Measurements from ENCODE around the gene GPX3. TPM values are rescaled to one million over a fixed set of nuclear protein-coding genes. Genes with fewer than 3 reads are reported as not detected.

Gene GPX3, protein sequence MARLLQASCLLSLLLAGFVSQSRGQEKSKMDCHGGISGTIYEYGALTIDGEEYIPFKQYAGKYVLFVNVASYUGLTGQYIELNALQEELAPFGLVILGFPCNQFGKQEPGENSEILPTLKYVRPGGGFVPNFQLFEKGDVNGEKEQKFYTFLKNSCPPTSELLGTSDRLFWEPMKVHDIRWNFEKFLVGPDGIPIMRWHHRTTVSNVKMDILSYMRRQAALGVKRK
- total RNA-seq = not detected

DNA sequence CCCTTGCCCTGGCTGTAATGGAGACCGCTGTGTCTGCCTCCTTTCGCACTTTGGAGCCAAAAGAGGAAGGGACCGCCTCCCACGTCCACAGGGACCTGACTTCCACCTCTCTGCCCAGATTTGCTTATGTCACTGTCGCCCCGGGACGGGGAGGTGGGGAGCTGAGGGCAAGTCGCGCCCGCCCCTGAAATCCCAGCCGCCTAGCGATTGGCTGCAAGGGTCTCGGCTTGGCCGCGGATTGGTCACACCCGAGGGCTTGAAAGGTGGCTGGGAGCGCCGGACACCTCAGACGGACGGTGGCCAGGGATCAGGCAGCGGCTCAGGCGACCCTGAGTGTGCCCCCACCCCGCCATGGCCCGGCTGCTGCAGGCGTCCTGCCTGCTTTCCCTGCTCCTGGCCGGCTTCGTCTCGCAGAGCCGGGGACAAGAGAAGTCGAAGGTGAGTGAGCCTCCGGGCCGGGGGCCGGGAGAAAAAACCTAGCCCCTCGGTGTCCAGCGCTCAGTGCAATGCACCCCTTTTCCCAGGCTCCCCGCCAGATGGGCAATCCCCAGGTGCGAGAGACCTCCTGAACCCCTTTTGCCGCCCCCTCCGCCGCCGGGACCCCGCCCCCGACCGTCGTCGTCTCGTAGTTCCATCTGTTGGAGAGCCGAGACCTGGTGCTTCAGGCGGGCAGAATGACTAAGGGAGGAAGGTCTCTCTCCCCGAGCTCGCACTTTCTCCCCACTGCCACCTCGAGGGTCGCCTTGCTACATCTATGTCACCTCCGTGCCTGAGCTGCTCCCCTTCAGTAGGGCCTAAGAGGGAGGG is at the start of gene GPX3:
TSS of gene GPX3 (plus strand) at position 288 of the 807 bp plus-strand sequence. CDS start at position 352, 64 bp downstream.
- Mint-ChIP-seq H3K4me1 (ENCODE audit: low read depth in 2 of 2) (peaks cover 15 to 25% of the 10 kb centered on the region in 2 donors), H3K36me3 (no peaks in the 10 kb centered on the region), H3K27me3 (peaks cover 0 to 3% of the 10 kb centered on the region in 2 donors), H3K9me3 (no peaks in the 10 kb centered on the region), H3K4me3 (peak within 1 kb of the TSS; percentile 56), H3K27ac (peak within 1 kb of the TSS in 1 of 2 donors; percentile 39)
- DNase-seq (ENCODE audit: low spot score) = no peak
- ATAC-seq = peak; percentile 69 to 70

- Mint-ChIP-seq H3K4me1 (ENCODE audit: low read depth in 2 of 2) (no peaks in the 10 kb centered on the region), H3K9me3 (no peaks in the 10 kb centered on the region), H3K27ac (no peak overlapping the region), H3K4me3 (no peak overlapping the region), H3K27me3 (peaks cover 3 to 11% of the 10 kb centered on the region in 2 donors), H3K36me3 (peaks cover 5% of the 10 kb centered on the region)
- no peak for DNase-seq (ENCODE audit: low spot score)
- ATAC-seq = no peak
Measured at GRCh38 chr5:150978590-150978989, 41.8 kb upstream of the GPX3 start.

- no peak overlapping the region for H3K4me3 Mint-ChIP-seq
- no peaks in the 10 kb centered on the region for H3K36me3 Mint-ChIP-seq
- no peak overlapping the region for H3K27ac Mint-ChIP-seq
- no peaks in the 10 kb centered on the region for H3K9me3 Mint-ChIP-seq
- no peaks in the 10 kb centered on the region for H3K4me1 Mint-ChIP-seq (ENCODE audit: low read depth in 2 of 2)
- DNase-seq (ENCODE audit: low spot score) (no peak), ATAC-seq (no peak)
- peaks cover 5 to 18% of the 10 kb centered on the region in 2 donors for H3K27me3 Mint-ChIP-seq
Measured at GRCh38 chr5:150987746-150988145, 32.6 kb upstream of the GPX3 start.

GRCh38 chr5:150989695-150990094 is 30.7 kb upstream of the GPX3 start:
- H3K4me3 Mint-ChIP-seq = no peak overlapping the region
- DNase-seq (ENCODE audit: low spot score) (no peak), ATAC-seq (no peak)
- H3K9me3 Mint-ChIP-seq = no peaks in the 10 kb centered on the region
- H3K27me3 Mint-ChIP-seq = peaks cover 2 to 14% of the 10 kb centered on the region in 2 donors
- no peaks in the 10 kb centered on the region for H3K4me1 Mint-ChIP-seq (ENCODE audit: low read depth in 2 of 2)
- no peak overlapping the region for H3K27ac Mint-ChIP-seq
- H3K36me3 Mint-ChIP-seq = peaks cover 4% of the 10 kb centered on the region

DNA sequence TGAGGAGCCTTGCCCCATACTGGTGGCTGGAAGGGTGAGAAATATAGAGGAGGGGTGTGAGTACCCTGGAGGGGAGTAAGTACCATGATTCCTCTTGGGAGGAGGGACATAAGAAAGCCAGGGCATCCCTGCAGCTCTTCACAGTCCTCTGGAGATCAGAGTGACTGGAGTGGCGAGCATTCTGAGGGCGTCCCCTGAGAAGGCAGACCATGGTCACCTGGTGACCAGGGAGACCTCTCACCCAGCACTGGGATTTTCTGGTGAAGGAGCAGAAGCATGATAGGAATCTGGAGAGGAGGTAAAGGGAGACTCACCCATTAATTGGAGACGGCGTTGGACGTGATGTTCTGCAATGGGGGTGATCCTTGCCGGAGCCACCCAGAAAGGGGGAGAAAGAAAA is 27.7 kb upstream of the GPX3 start:
- no peak for DNase-seq (ENCODE audit: low spot score)
- ATAC-seq = no peak
- Mint-ChIP-seq H3K27me3 (peaks cover 5 to 14% of the 10 kb centered on the region in 2 donors), H3K27ac (no peak overlapping the region), H3K9me3 (no peaks in the 10 kb centered on the region), H3K4me3 (no peak overlapping the region), H3K4me1 (ENCODE audit: low read depth in 2 of 2) (no peaks in the 10 kb centered on the region), H3K36me3 (peaks cover 4% of the 10 kb centered on the region)

GRCh38 chr5:150993422-150993821 is 27.0 kb upstream of the GPX3 start:
- Mint-ChIP-seq H3K4me3 (no peak overlapping the region), H3K27ac (no peak overlapping the region), H3K9me3 (no peaks in the 10 kb centered on the region), H3K27me3 (peaks cover 6 to 14% of the 10 kb centered on the region in 2 donors), H3K4me1 (ENCODE audit: low read depth in 2 of 2) (no peaks in the 10 kb centered on the region), H3K36me3 (peaks cover 4% of the 10 kb centered on the region)
- ATAC-seq (no peak), DNase-seq (ENCODE audit: low spot score) (no peak)

GRCh38 chr5:150993826-150994412 is 26.5 kb upstream of the GPX3 start:
- H3K4me1 Mint-ChIP-seq (ENCODE audit: low read depth in 2 of 2) = no peaks in the 10 kb centered on the region
- H3K27me3 Mint-ChIP-seq = peaks cover 9 to 14% of the 10 kb centered on the region in 2 donors
- H3K36me3 Mint-ChIP-seq = peaks cover 4% of the 10 kb centered on the region
- no peak for DNase-seq (ENCODE audit: low spot score)
- H3K27ac Mint-ChIP-seq = no peak overlapping the region
- H3K9me3 Mint-ChIP-seq = no peaks in the 10 kb centered on the region
- no peak for ATAC-seq
- H3K4me3 Mint-ChIP-seq = no peak overlapping the region

DNA sequence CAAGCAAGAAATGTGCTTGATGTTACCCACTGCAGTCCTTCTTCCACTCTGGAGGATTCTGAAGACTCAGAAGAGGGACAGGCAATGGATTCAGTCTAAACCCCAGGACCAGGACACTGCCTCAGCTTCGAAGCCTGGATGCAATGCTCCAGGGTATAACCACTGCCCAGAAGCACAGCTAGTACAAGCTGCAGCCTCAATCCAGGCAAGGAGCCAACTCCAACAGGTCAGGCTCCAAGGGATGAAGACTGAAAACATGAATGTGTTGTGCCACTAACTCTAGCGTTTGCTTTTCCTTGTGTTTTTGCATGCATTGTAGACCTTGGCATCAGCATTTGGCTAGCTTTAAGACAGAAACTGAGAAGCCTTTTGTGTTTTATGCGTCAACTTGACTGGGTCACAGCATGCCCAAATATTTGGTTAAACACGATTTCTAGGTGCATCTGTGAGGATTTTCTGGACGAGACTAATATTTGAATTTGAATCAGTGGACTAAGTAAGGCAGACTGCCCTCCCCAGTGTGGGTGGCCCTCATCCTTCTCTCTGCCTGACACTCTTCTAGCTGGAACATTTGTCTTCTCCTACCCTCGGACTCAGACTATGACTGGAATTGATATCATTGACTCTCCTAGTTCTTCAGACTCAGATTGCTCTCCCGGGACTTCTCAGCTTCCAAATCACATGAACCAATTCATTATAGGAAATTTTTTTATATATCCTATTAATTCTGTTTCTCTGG is 20.5 kb upstream of the GPX3 start:
- no peak overlapping the region for H3K27ac Mint-ChIP-seq

DNA sequence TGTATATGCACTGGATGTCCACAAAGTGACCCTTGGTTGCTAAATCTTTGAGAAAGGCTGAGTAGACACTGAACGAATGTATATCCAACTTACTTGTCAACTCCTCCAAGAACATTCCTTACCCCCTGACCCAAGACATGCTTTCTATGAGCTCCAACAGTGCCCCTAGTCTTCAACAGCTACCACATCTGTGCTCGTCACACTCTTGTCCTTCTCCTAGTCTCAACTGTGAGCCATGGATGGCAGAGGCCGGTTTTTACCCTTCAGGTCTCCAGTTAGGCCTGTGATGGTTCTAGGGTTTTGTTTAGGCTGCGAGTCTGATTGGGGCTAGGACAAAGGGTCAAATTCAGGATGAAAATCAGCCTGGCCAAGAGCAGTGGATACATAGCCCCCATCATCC is 19.0 kb upstream of the GPX3 start:
- DNase-seq (ENCODE audit: low spot score) = no peak
- H3K4me1 Mint-ChIP-seq (ENCODE audit: low read depth in 2 of 2) = no peaks in the 10 kb centered on the region
- H3K27ac Mint-ChIP-seq = no peak overlapping the region
- no peak for ATAC-seq
- H3K27me3 Mint-ChIP-seq = peaks cover 11 to 14% of the 10 kb centered on the region in 2 donors
- no peaks in the 10 kb centered on the region for H3K36me3 Mint-ChIP-seq
- H3K9me3 Mint-ChIP-seq = no peaks in the 10 kb centered on the region
- H3K4me3 Mint-ChIP-seq = no peak overlapping the region

More for the DNA sequence above, 20.5 kb upstream of the GPX3 start:
- Mint-ChIP-seq H3K4me1 (ENCODE audit: low read depth in 2 of 2) (no peaks in the 10 kb centered on the region), H3K36me3 (no peaks in the 10 kb centered on the region), H3K4me3 (no peak overlapping the region), H3K9me3 (no peaks in the 10 kb centered on the region), H3K27me3 (peaks cover 11 to 14% of the 10 kb centered on the region in 2 donors)
- DNase-seq (ENCODE audit: low spot score) = no peak
- peak in 1 of 2 donors; percentile 52 for ATAC-seq

DNA sequence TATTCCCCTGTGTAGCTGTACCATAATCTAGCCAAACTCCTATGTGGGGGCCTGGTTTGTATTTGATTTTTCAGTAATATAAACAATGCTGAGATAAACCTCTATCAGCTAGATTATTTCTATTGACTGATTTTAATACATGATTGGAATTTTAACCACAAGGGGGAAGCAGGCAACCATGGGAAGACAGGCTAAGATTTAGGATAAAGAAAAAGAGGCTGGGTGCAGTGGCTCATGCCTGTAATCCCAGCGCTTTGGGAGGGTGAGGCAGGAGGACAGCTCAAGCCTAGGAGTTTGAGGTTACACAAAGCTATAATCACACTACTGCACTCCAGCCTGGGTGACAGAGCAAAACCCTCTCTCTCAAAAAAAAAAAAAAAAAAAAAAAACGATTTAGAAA is 18.1 kb upstream of the GPX3 start:
- no peaks in the 10 kb centered on the region for H3K9me3 Mint-ChIP-seq
- no peaks in the 10 kb centered on the region for H3K36me3 Mint-ChIP-seq
- H3K4me1 Mint-ChIP-seq (ENCODE audit: low read depth in 2 of 2) = no peaks in the 10 kb centered on the region
- no peak overlapping the region for H3K27ac Mint-ChIP-seq
- DNase-seq (ENCODE audit: low spot score) = no peak
- H3K4me3 Mint-ChIP-seq = no peak overlapping the region
- H3K27me3 Mint-ChIP-seq = peaks cover 11 to 13% of the 10 kb centered on the region in 2 donors
- ATAC-seq = no peak

DNA sequence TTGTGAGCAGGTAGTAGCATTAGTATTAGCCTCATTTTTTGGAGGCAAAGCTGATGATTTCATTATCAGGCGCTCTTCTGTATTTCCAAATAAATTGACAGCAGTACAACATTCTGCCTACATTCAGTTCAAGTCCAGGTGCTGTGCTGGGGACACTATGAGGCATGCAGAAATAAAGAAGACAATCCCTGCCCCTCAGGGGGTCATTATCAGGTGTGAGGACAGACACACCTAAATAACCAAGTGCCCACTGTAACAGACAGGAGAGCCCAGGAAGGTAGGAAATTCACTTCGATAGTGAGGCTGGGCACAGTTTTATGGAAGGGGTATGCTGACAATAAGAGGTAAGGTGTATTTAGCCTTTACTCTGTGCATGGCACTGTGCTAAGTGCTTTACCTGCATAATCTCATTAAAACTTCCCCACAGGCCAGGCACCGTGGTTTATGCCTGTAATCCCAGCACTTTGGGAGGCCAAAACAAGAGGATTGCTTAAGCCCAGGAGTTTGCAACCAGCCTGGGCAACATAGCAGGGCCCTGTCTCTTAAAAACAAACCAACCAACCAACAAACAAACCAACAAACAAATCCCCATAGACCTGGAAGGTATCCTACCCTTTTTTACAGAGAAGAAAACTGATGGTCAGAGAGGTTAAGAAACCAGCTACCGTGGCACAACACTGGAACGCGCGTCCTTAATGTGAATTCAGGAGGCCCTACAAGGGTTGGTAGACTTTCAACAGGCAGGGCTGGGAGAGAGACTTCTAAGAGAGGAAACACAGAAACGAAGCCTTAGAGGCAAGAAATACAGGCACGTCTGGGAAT is 17.5 kb upstream of the GPX3 start:
- Mint-ChIP-seq H3K4me1 (ENCODE audit: low read depth in 2 of 2) (no peaks in the 10 kb centered on the region), H3K27me3 (peaks cover 8 to 11% of the 10 kb centered on the region in 2 donors), H3K27ac (no peak overlapping the region), H3K9me3 (no peaks in the 10 kb centered on the region), H3K36me3 (no peaks in the 10 kb centered on the region), H3K4me3 (no peak overlapping the region)
- DNase-seq (ENCODE audit: low spot score) = no peak
- no peak for ATAC-seq

- Mint-ChIP-seq H3K27ac (no peak overlapping the region), H3K36me3 (no peaks in the 10 kb centered on the region), H3K9me3 (no peaks in the 10 kb centered on the region), H3K4me3 (no peak overlapping the region), H3K27me3 (peaks cover 8 to 11% of the 10 kb centered on the region in 2 donors), H3K4me1 (ENCODE audit: low read depth in 2 of 2) (no peaks in the 10 kb centered on the region)
- ATAC-seq = no peak
- no peak for DNase-seq (ENCODE audit: low spot score)
Measured at GRCh38 chr5:151003503-151003860, 16.9 kb upstream of the GPX3 start.

DNA sequence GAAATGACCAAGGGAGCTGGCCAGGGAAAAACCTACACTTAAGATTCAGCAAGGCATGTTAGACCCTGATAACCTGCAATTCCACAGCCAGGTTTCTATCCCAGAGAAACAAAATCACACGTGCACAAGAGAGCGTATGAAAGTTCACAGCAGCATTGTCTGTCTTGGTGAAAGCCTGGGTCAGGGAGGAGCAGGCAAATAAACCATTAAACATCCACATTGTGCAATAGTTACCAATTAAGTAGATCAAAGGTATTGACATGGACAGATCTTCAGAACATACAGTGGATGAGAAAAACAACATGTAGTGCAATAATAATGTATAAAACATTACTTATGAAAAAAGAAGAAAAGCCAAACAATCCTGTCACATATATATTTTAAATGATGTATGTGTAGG is 15.9 kb upstream of the GPX3 start:
- ATAC-seq (no peak), DNase-seq (ENCODE audit: low spot score) (no peak)
- H3K27ac Mint-ChIP-seq = no peak overlapping the region
- peaks cover 3 to 11% of the 10 kb centered on the region in 2 donors for H3K27me3 Mint-ChIP-seq
- no peaks in the 10 kb centered on the region for H3K4me1 Mint-ChIP-seq (ENCODE audit: low read depth in 2 of 2)
- H3K36me3 Mint-ChIP-seq = no peaks in the 10 kb centered on the region
- H3K9me3 Mint-ChIP-seq = no peaks in the 10 kb centered on the region
- H3K4me3 Mint-ChIP-seq = no peak overlapping the region
